ENCODE measurements around the gene SEPTIN5. TPM values are rescaled to one million over a fixed set of nuclear protein-coding genes. Genes with fewer than 3 reads are reported as not detected.

Gene SEPTIN5
- polyA plus RNA-seq, 1 of the 3 experiments (the other 2 are of a cell fraction) = 14.0 TPM

DNA sequence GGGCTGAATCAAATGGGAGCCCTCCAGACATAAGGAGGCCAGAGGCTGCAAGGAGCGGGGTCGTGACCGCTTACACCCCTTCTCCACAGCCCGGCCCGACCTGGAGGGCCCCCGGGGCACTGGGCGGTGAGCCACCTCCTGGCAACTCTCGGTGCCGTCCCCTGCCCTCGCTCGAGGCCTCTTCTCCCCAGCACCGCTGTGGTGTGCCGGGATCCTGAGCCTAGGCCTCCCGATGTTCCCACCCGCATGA lies 8.6 kb downstream of the SEPTIN5 start:
- Histone ChIP-seq H3F3A (replicated peaks; ENCODE audit: insufficient read depth) (no peaks in the 10 kb centered on the region), H4K20me1 (ENCODE audit: insufficient read depth) (no peaks in the 10 kb centered on the region), H3K4me1 (ENCODE audit: control insufficient read depth in 1 of 2, insufficient read depth in 2 of 2, low read depth in 1 of 2, low read length in 1 of 2) (peaks cover 0 to 5% of the 10 kb centered on the region in 2 experiments; a peak in 1 of 4 replicates), H3K27ac (ENCODE audit: low read depth in 2 of 2, low read length in 1 of 2) (no peak overlapping the region; a peak in 1 of 4 replicates), H3K36me3 (replicated peaks in 1 of 2; ENCODE audit: control insufficient read depth in 1 of 2, insufficient read depth in 2 of 2, low read length in 1 of 2) (peaks cover 0 to 5% of the 10 kb centered on the region in 2 experiments), H3K9me3 (no peaks in the 10 kb centered on the region), H3K79me2 (ENCODE audit: insufficient read depth) (no peaks in the 10 kb centered on the region), H3K9ac (no peak overlapping the region), H3K4me3 (ENCODE audit: low read depth in 2 of 2, low read length in 1 of 2) (no peak overlapping the region), H3K27me3 (ENCODE audit: insufficient read depth) (no peaks in the 10 kb centered on the region), H3K4me2 (no peak overlapping the region), H2AFZ (ENCODE audit: low read depth) (no peak overlapping the region), H3K9me2 (no peaks in the 10 kb centered on the region)
- TF ChIP-seq ELF1 (IDR thresholded peaks at IDR 0.05) = no peak
- TF ChIP-seq FOXJ3 (CRISPR knock-in tag; IDR thresholded peaks at IDR 0.05) = no peak
- no peak for TF ChIP-seq FOXM1 (IDR thresholded peaks at IDR 0.05; ENCODE audit: low read depth)
- TF ChIP-seq GABPA (IDR thresholded peaks at IDR 0.05; ENCODE audit: low read depth) = no peak
- TF ChIP-seq RFX5 (IDR thresholded peaks at IDR 0.05; ENCODE audit: low read length) = no peak
- TF ChIP-seq SMC3 (IDR thresholded peaks at IDR 0.05; ENCODE audit: low read depth, low read length) = no peak
- TF ChIP-seq SIN3A (IDR thresholded peaks at IDR 0.05; ENCODE audit: borderline replicate concordance, low read depth, low read length) = no peak
- TF ChIP-seq MXI1 (IDR thresholded peaks at IDR 0.05; ENCODE audit: low read depth, low read length) = no peak
- TF ChIP-seq TCF12 (IDR thresholded peaks at IDR 0.05) = no peak
- ChIA-PET CTCF (interaction anchor here (0.7 to 4.0 kb wide), 4 partner anchors 8 to 187 kb away, joined by 3 to 42 read pairs (median 6); no protein-coding TSS in a partner anchor), POLR2A (no interaction called here)
- 90% methylated on average over 12 of the region's 15 CpGs for WGBS (ENCODE audit: low lambda C conversion rate)
- DNase-seq = no peak

DNA sequence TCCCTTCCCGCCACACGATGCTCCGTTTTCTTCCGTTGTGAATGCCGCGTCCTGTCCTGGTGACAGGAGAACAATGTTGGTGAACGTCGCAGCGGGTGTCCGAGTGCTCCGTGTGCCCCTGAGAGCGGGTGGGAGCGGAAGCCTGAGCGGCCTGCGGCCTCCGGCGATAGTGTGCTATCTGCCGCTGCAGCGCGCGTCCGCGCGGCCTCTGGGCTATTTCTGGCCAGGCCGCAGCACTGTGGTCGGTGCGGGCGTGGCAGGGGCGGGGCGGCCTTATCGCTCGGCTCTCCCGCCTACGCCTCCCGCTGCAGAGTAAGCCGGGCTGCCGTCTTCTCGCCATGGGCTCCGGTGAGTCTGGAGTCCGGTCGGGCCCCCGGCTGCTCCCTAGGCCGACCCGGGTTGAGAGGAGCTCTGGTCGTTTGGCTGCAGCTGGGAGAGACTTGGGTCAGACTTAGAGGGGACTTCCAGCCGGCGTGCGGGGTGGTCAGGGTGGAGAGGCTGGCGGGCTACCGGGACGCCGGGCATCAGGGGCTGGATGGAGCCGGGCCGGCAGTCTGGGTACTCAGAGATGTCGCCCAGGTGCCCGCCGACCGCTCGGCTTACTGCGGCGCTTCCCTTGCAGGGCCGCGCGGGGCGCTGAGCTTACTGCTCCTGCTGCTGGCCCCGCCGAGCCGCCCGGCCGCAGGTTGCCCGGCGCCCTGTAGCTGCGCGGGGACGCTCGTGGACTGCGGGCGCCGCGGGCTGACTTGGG lies 9.1 kb downstream of the SEPTIN5 start, which contains the start of gene GP1BB:
TSS of gene GP1BB (plus strand) at position 308 of the 751 bp plus-strand sequence. CDS start at position 339, 31 bp downstream.
- TF ChIP-seq IRF3 (IDR thresholded peaks at IDR 0.05; ENCODE audit: low read depth, low read length) (no peak), EP300 (IDR thresholded peaks at IDR 0.05; ENCODE audit: borderline replicate concordance in 1 of 2, low read depth in 1 of 2, low read length in 1 of 2) (no peak), TEAD4 (IDR thresholded peaks at IDR 0.05; ENCODE audit: borderline replicate concordance, insufficient read depth) (no peak), RCOR1 (IDR thresholded peaks at IDR 0.05; ENCODE audit: low read length) (no peak), SMC3 (IDR thresholded peaks at IDR 0.05; ENCODE audit: low read depth, low read length) (no peak), SIN3A (IDR thresholded peaks at IDR 0.05; ENCODE audit: borderline replicate concordance, low read depth, low read length) (no peak), NFIC (IDR thresholded peaks at IDR 0.05; ENCODE audit: borderline replicate concordance) (no peak), MXI1 (IDR thresholded peaks at IDR 0.05; ENCODE audit: low read depth, low read length) (no peak), FOXM1 (IDR thresholded peaks at IDR 0.05; ENCODE audit: low read depth) (no peak), GATA2 (CRISPR knock-in tag; IDR thresholded peaks at IDR 0.05) (no peak), YY1 (IDR thresholded peaks at IDR 0.05; ENCODE audit: low read depth) (no peak), TCF12 (IDR thresholded peaks at IDR 0.05) (no peak)
- TF ChIP-seq, protein P1, sequence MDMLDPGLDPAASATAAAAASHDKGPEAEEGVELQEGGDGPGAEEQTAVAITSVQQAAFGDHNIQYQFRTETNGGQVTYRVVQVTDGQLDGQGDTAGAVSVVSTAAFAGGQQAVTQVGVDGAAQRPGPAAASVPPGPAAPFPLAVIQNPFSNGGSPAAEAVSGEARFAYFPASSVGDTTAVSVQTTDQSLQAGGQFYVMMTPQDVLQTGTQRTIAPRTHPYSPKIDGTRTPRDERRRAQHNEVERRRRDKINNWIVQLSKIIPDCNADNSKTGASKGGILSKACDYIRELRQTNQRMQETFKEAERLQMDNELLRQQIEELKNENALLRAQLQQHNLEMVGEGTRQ (IDR thresholded peaks at IDR 0.05; ENCODE audit: borderline replicate concordance, low read depth, low read length) = no peak
- TF ChIP-seq, protein P2, sequence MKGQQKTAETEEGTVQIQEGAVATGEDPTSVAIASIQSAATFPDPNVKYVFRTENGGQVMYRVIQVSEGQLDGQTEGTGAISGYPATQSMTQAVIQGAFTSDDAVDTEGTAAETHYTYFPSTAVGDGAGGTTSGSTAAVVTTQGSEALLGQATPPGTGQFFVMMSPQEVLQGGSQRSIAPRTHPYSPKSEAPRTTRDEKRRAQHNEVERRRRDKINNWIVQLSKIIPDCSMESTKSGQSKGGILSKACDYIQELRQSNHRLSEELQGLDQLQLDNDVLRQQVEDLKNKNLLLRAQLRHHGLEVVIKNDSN (IDR thresholded peaks at IDR 0.05; ENCODE audit: borderline replicate concordance, low read depth) = no peak
- TF ChIP-seq, protein P3, sequence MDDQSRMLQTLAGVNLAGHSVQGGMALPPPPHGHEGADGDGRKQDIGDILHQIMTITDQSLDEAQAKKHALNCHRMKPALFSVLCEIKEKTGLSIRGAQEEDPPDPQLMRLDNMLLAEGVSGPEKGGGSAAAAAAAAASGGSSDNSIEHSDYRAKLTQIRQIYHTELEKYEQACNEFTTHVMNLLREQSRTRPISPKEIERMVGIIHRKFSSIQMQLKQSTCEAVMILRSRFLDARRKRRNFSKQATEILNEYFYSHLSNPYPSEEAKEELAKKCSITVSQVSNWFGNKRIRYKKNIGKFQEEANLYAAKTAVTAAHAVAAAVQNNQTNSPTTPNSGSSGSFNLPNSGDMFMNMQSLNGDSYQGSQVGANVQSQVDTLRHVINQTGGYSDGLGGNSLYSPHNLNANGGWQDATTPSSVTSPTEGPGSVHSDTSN (IDR thresholded peaks at IDR 0.05) = no peak
- peaks cover 0 to 7% of the 10 kb centered on the region in 2 experiments; a peak in 1 of 4 replicates for H3K4me1 ChIP-seq (ENCODE audit: control insufficient read depth in 1 of 2, insufficient read depth in 2 of 2, low read depth in 1 of 2, low read length in 1 of 2)
- no peaks in the 10 kb centered on the region for H4K20me1 ChIP-seq (ENCODE audit: insufficient read depth)
- no peak for DNase-seq
- no peak within 1 kb of the TSS; a peak in 1 of 4 replicates for H3K27ac ChIP-seq (ENCODE audit: low read depth in 2 of 2, low read length in 1 of 2)
- no peaks in the 10 kb centered on the region for H3K9me2 ChIP-seq
- no peak within 1 kb of the TSS for H3K9ac ChIP-seq
- no peaks in the 10 kb centered on the region for H3K27me3 ChIP-seq (ENCODE audit: insufficient read depth)
- no peaks in the 10 kb centered on the region for H3K79me2 ChIP-seq (ENCODE audit: insufficient read depth)
- no peaks in the 10 kb centered on the region for H3K9me3 ChIP-seq
- WGBS (ENCODE audit: low lambda C conversion rate) = 97% methylated on average over 27 of the region's 80 CpGs
- CTCF ChIA-PET = interaction anchor here (0.7 to 4.0 kb wide), 3 partner anchors 7 to 187 kb away, joined by 3 to 42 read pairs (median 7); no protein-coding TSS in a partner anchor
- peaks cover 0 to 5% of the 10 kb centered on the region in 2 experiments for H3K36me3 ChIP-seq (replicated peaks in 1 of 2; ENCODE audit: control insufficient read depth in 1 of 2, insufficient read depth in 2 of 2, low read length in 1 of 2)
- no peak within 1 kb of the TSS for H3K4me3 ChIP-seq (ENCODE audit: low read depth in 2 of 2, low read length in 1 of 2)
- H2AFZ ChIP-seq (ENCODE audit: low read depth) = no peak within 1 kb of the TSS
- no peak within 1 kb of the TSS for H3K4me2 ChIP-seq
- H3F3A ChIP-seq (replicated peaks; ENCODE audit: insufficient read depth) = no peaks in the 10 kb centered on the region
- POLR2A ChIA-PET = no interaction called here
